Loucy (cell line): ENCODE measurements around the gene TBC1D7.

Source experiments
- EZH2phosphoT487 ChIP-seq: fragments of 200-600 bp; IDR thresholded peaks from 2 replicates; pipeline ENCODE4 v1.6.1; 2018; ENCODE audit warnings: antibody characterized with exemption, mild to moderate bottlenecking, moderate library complexity, borderline replicate concordance
- TF ChIP-seq, protein P1 (sequence below): fragments of 200-600 bp; sonication (generic); conservative IDR thresholded peaks from 2 replicates; pipeline ENCODE4 v1.5.1; 2014; ENCODE audit warnings: mild to moderate bottlenecking, antibody characterized with exemption, low read length

DNA sequence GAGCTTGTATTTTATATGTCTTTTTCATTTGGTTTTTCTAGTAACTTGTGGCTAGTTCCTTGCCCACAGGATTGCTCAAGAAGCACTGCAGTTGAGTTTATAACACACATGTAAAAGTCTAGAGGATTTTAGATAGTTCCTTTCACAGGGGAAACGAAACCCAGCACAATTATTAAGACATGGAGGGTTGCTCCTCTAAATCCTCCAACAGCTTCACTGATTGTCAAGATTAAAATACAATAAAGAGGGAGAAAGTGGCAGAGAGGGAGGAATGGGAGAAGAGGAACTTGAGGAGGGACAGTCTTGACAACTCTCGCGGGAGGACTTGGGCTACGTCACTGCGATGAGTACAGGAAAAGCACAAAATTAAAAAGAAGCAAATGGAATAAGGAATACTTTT lies 9.7 kb upstream of the TBC1D7 start:
- TF ChIP-seq, protein P1, sequence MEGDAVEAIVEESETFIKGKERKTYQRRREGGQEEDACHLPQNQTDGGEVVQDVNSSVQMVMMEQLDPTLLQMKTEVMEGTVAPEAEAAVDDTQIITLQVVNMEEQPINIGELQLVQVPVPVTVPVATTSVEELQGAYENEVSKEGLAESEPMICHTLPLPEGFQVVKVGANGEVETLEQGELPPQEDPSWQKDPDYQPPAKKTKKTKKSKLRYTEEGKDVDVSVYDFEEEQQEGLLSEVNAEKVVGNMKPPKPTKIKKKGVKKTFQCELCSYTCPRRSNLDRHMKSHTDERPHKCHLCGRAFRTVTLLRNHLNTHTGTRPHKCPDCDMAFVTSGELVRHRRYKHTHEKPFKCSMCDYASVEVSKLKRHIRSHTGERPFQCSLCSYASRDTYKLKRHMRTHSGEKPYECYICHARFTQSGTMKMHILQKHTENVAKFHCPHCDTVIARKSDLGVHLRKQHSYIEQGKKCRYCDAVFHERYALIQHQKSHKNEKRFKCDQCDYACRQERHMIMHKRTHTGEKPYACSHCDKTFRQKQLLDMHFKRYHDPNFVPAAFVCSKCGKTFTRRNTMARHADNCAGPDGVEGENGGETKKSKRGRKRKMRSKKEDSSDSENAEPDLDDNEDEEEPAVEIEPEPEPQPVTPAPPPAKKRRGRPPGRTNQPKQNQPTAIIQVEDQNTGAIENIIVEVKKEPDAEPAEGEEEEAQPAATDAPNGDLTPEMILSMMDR = no peak
- no peak for TF ChIP-seq EZH2phosphoT487
